HepG2 (cell line): ENCODE results near the gene RPL31. TPM values are rescaled to one million over a fixed set of nuclear protein-coding genes. Genes with fewer than 3 reads are reported as not detected.

Experiments
- CEBPG ChIP-seq: IDR thresholded peaks from 2 replicates; pipeline ENCODE4 v1.6.1; 2016
- DMAP1 ChIP-seq: IDR thresholded peaks from 2 replicates; pipeline ENCODE4 v1.6.1; 2016
- PAWR ChIP-seq: sonication (generic); formaldehyde crosslinking; IDR thresholded peaks from 2 replicates; pipeline ENCODE4 v1.4.0; 2020; ENCODE audit warnings: missing genetic modification reagents, mild to moderate bottlenecking, borderline replicate concordance
- PRDM15 ChIP-seq: sonication (generic); formaldehyde crosslinking; IDR thresholded peaks from 2 replicates; pipeline ENCODE4 v1.4.0; 2020; ENCODE audit warnings: missing genetic modification reagents
- RAD51 ChIP-seq: fragments of 450-650 bp; IDR thresholded peaks from 2 replicates; pipeline ENCODE4 v1.6.1; 2016; ENCODE audit warnings: borderline replicate concordance
- ZNF101 ChIP-seq: sonication (generic); formaldehyde crosslinking; IDR thresholded peaks from 2 replicates; pipeline ENCODE4 v1.4.0; 2020; ENCODE audit warnings: mild to moderate bottlenecking, low read depth, missing genetic modification reagents, borderline replicate concordance
- ZNF253 ChIP-seq: sonication (generic); formaldehyde crosslinking; IDR thresholded peaks from 2 replicates; pipeline ENCODE4 v1.8.0; 2022; ENCODE audit warnings: mild to moderate bottlenecking, missing genetic modification reagents, borderline replicate concordance
- ZNF510 ChIP-seq: sonication (generic); formaldehyde crosslinking; IDR thresholded peaks from 2 replicates; pipeline ENCODE4 v1.4.0; 2020; ENCODE audit warnings: low read depth, mild to moderate bottlenecking, missing genetic modification reagents
- polyA plus RNA-seq, 8 experiments: library from polyadenylated mRNA; depleted of rRNA in 3 of 8; stranded (reverse) in 7 of 8; unstranded in 1 of 8; fragments of >200 nt; fragmentation: Illumina TruSeq in 4 of 8; extraction: Trizol in 4 of 8; gene quantifications; 2 replicates each; pipeline versions ENCODE4 v1.2.1 to v1.2.3, GENCODE V29; 2011 to 2016; ENCODE audit warnings: low read depth in 4 of 8, missing spikeins in 1 of 8, mixed read lengths in 1 of 8; ENCODE audit not compliant: insufficient read depth in 1 of 8
- total RNA-seq, 5 experiments: library from RNA; depleted of rRNA; stranded (reverse); fragments of >200 nt; fragmentation: Illumina TruSeq; extraction: Trizol; gene quantifications; 2 replicates each; pipeline ENCODE4 v1.2.3, GENCODE V29; 2016; ENCODE audit warnings: low read depth in 1 of 5
- TF ChIP-seq, protein P1 (sequence below): sonication (generic); formaldehyde crosslinking; IDR thresholded peaks from 2 replicates; pipeline ENCODE4 v1.5.0; 2020; ENCODE audit warnings: mild to moderate bottlenecking, missing genetic modification reagents, borderline replicate concordance
- TF ChIP-seq, protein P2 (sequence below): sonication (generic); formaldehyde crosslinking; IDR thresholded peaks from 2 replicates; pipeline ENCODE4 v1.4.0; 2020; ENCODE audit warnings: missing genetic modification reagents, borderline replicate concordance
- TF ChIP-seq, protein P3 (sequence below): IDR thresholded peaks from 2 replicates; pipeline ENCODE4 v1.6.1; 2018; ENCODE audit warnings: missing genetic modification reagents, mild to moderate bottlenecking, missing compliant biosample characterization

The RPL31 gene
- total and polyA plus RNA-seq, 2 of the 13 experiments (the other 11 are each of a cell fraction or from before 2014, with no cell fraction given), result 3,331 to 3,582 TPM

DNA sequence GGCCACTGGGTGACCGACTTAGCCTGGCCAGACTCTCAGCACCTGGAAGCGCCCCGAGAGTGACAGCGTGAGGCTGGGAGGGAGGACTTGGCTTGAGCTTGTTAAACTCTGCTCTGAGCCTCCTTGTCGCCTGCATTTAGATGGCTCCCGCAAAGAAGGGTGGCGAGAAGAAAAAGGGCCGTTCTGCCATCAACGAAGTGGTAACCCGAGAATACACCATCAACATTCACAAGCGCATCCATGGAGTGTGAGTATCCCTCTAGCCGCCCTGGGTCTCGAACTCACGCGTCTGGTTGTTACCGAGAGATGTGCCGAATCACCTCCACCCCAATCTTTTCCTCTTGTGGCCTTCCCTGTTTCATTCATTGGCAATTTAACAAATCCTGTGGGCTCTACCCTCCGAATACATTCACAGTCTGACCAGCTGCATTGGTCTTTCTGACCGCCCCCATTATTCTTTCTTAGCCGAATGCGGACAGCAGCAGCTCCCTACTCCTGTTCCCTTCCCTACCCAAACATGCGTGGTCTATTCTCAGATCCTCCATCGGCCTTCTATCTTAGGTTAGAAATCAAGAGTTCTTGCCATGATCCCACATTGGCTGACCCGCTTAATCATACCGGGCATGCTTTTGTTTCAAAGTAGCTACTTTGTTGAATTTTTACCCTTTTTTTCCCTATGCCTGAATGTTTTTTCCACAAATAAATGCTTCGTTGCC is 631 bp downstream of the RPL31 start (continued):
- TF ChIP-seq, protein P1, sequence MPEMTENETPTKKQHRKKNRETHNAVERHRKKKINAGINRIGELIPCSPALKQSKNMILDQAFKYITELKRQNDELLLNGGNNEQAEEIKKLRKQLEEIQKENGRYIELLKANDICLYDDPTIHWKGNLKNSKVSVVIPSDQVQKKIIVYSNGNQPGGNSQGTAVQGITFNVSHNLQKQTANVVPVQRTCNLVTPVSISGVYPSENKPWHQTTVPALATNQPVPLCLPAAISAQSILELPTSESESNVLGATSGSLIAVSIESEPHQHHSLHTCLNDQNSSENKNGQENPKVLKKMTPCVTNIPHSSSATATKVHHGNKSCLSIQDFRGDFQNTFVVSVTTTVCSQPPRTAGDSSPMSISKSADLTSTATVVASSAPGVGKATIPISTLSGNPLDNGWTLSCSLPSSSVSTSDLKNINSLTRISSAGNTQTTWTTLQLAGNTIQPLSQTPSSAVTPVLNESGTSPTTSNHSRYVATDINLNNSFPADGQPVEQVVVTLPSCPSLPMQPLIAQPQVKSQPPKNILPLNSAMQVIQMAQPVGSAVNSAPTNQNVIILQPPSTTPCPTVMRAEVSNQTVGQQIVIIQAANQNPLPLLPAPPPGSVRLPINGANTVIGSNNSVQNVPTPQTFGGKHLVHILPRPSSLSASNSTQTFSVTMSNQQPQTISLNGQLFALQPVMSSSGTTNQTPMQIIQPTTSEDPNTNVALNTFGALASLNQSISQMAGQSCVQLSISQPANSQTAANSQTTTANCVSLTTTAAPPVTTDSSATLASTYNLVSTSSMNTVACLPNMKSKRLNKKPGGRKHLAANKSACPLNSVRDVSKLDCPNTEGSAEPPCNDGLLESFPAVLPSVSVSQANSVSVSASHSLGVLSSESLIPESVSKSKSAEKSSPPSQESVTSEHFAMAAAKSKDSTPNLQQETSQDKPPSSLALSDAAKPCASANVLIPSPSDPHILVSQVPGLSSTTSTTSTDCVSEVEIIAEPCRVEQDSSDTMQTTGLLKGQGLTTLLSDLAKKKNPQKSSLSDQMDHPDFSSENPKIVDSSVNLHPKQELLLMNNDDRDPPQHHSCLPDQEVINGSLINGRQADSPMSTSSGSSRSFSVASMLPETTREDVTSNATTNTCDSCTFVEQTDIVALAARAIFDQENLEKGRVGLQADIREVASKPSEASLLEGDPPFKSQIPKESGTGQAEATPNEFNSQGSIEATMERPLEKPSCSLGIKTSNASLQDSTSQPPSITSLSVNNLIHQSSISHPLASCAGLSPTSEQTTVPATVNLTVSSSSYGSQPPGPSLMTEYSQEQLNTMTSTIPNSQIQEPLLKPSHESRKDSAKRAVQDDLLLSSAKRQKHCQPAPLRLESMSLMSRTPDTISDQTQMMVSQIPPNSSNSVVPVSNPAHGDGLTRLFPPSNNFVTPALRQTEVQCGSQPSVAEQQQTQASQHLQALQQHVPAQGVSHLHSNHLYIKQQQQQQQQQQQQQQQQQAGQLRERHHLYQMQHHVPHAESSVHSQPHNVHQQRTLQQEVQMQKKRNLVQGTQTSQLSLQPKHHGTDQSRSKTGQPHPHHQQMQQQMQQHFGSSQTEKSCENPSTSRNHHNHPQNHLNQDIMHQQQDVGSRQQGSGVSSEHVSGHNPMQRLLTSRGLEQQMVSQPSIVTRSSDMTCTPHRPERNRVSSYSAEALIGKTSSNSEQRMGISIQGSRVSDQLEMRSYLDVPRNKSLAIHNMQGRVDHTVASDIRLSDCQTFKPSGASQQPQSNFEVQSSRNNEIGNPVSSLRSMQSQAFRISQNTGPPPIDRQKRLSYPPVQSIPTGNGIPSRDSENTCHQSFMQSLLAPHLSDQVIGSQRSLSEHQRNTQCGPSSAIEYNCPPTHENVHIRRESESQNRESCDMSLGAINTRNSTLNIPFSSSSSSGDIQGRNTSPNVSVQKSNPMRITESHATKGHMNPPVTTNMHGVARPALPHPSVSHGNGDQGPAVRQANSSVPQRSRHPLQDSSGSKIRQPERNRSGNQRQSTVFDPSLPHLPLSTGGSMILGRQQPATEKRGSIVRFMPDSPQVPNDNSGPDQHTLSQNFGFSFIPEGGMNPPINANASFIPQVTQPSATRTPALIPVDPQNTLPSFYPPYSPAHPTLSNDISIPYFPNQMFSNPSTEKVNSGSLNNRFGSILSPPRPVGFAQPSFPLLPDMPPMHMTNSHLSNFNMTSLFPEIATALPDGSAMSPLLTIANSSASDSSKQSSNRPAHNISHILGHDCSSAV, result no peak
- TF ChIP-seq, protein P2, sequence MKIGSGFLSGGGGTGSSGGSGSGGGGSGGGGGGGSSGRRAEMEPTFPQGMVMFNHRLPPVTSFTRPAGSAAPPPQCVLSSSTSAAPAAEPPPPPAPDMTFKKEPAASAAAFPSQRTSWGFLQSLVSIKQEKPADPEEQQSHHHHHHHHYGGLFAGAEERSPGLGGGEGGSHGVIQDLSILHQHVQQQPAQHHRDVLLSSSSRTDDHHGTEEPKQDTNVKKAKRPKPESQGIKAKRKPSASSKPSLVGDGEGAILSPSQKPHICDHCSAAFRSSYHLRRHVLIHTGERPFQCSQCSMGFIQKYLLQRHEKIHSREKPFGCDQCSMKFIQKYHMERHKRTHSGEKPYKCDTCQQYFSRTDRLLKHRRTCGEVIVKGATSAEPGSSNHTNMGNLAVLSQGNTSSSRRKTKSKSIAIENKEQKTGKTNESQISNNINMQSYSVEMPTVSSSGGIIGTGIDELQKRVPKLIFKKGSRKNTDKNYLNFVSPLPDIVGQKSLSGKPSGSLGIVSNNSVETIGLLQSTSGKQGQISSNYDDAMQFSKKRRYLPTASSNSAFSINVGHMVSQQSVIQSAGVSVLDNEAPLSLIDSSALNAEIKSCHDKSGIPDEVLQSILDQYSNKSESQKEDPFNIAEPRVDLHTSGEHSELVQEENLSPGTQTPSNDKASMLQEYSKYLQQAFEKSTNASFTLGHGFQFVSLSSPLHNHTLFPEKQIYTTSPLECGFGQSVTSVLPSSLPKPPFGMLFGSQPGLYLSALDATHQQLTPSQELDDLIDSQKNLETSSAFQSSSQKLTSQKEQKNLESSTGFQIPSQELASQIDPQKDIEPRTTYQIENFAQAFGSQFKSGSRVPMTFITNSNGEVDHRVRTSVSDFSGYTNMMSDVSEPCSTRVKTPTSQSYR (CRISPR knock-in tag), result no peak; the same call in 1 of the 2 replicates
- TF ChIP-seq PAWR (CRISPR knock-in tag) (no peak), ZNF101 (CRISPR knock-in tag) (no peak), ZNF510 (no peak), RAD51 (no peak), CEBPG (no peak), ZNF253 (CRISPR knock-in tag) (no peak), DMAP1 (no peak), PRDM15 (CRISPR knock-in tag) (no peak)
- TF ChIP-seq, protein P3, sequence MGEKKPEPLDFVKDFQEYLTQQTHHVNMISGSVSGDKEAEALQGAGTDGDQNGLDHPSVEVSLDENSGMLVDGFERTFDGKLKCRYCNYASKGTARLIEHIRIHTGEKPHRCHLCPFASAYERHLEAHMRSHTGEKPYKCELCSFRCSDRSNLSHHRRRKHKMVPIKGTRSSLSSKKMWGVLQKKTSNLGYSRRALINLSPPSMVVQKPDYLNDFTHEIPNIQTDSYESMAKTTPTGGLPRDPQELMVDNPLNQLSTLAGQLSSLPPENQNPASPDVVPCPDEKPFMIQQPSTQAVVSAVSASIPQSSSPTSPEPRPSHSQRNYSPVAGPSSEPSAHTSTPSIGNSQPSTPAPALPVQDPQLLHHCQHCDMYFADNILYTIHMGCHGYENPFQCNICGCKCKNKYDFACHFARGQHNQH (CRISPR knock-in tag), result no peak
